Upper lobe of left lung (tissue), 4 donors: ENCODE results near the gene OPCML.

Source experiments
- CTCF ChIP-seq, 6 experiments: fragments of 450-650 bp in 4 of 6; fragments of 200-600 bp in 2 of 6; sonication (generic) in 2 of 6; IDR thresholded peaks; one replicate each; pipeline ENCODE4 v1.5.1; 2016 to 2019; ENCODE audit warnings: antibody characterized with exemption in 6 of 6
- POLR2A ChIP-seq, 4 donors: fragments of 450-650 bp; IDR thresholded peaks; one replicate each; pipeline ENCODE4 v1.5.1; 2016 to 2017; ENCODE audit warnings: antibody characterized with exemption in 4 of 4, mild to moderate bottlenecking in 2 of 4
- POLR2AphosphoS5 ChIP-seq, 2 donors: sonication (generic); formaldehyde crosslinking; IDR thresholded peaks; one replicate each; pipeline ENCODE4 v1.5.1; 2017; ENCODE audit warnings: antibody characterized with exemption in 2 of 2

GRCh38 chr11:133166662-133167061 lies 365.6 kb downstream of the OPCML start:
- TF ChIP-seq POLR2A (IDR thresholded peaks at IDR 0.05) (no peak), POLR2AphosphoS5 (IDR thresholded peaks at IDR 0.05) (no peak), CTCF (IDR thresholded peaks at IDR 0.05) (no peak)
